BE2C (cell line): ENCODE results near the gene SLC6A12. TPM values are rescaled to one million over a fixed set of nuclear protein-coding genes. Genes with fewer than 3 reads are reported as not detected.

Experiments used
- DNase-seq: peaks from one replicate; pipeline ENCODE4 v3.0.0-alpha.2; 2020
- H3K27me3 ChIP-seq: fragments of 250-450 bp; sonication (Bioruptor Pico); 2 replicates; pipeline ENCODE4 v1.5.1; 2020; ENCODE audit warnings: mild to moderate bottlenecking
- H3K36me3 ChIP-seq: fragments of 250-450 bp; sonication (Bioruptor Pico); 2 replicates; pipeline ENCODE4 v1.5.1; 2020; ENCODE audit warnings: mild to moderate bottlenecking
- H3K4me1 ChIP-seq: fragments of 250-450 bp; sonication (Bioruptor Pico); 2 replicates; pipeline ENCODE4 v1.5.1; 2020
- H3K4me3 ChIP-seq: 2 replicates; pipeline ENCODE4 v1.5.1; 2011; ENCODE audit warnings: low read depth, low read length
- H3K9me3 ChIP-seq: fragments of 250-450 bp; sonication (Bioruptor Pico); 2 replicates; pipeline ENCODE4 v1.5.1; 2020
- CTCF ChIP-seq: IDR thresholded peaks from 2 replicates; pipeline ENCODE4 v1.5.1; 2012; ENCODE audit warnings: mild to moderate bottlenecking, low read depth, low read length
- polyA plus RNA-seq: library from polyadenylated mRNA; unstranded; fragments of >200 nt; gene quantifications from one replicate; pipeline ENCODE4 v1.2.1, GENCODE V29; 2012; ENCODE audit warnings: low read depth, missing spikeins; ENCODE audit not compliant: insufficient read length, insufficient read depth

The SLC6A12 gene
- polyA plus RNA-seq: not detected

- no peaks in the 10 kb centered on the region for H3K9me3 ChIP-seq
- H3K36me3 ChIP-seq: no peaks in the 10 kb centered on the region
- no peak for TF ChIP-seq CTCF
- H3K4me3 ChIP-seq: peak within 1 kb of the TSS; percentile 15
- no peaks in the 10 kb centered on the region for H3K27me3 ChIP-seq
- no peaks in the 10 kb centered on the region; the same call in 1 of the 2 replicates for H3K4me1 ChIP-seq
- DNase-seq: no peak
Observed at GRCh38 chr12:214003-214741, at the start of gene SLC6A12. SLC6A12 (minus strand) TSS chr12:214157; CDS start chr12:209986, 4,171 bp downstream.

- no peak for TF ChIP-seq CTCF
- H3K27me3 ChIP-seq: peaks cover 22% of the 10 kb centered on the region
- no peaks in the 10 kb centered on the region for H3K9me3 ChIP-seq
- no peaks in the 10 kb centered on the region for H3K4me1 ChIP-seq
- no peak for DNase-seq
- H3K4me3 ChIP-seq: no peak overlapping the region
- no peaks in the 10 kb centered on the region for H3K36me3 ChIP-seq
Observed at GRCh38 chr12:263574-263973, 49.6 kb upstream of the SLC6A12 start.

- H3K27me3 ChIP-seq: peaks cover 21% of the 10 kb centered on the region
- no peaks in the 10 kb centered on the region for H3K36me3 ChIP-seq
- no peaks in the 10 kb centered on the region for H3K4me1 ChIP-seq
- no peak for TF ChIP-seq CTCF
- H3K4me3 ChIP-seq: no peak within 1 kb of the TSS
- H3K9me3 ChIP-seq: no peaks in the 10 kb centered on the region
- no peak for DNase-seq
Observed at GRCh38 chr12:262817-263216, 48.9 kb upstream of the SLC6A12 start, which contains the start of gene SLC6A13. SLC6A13 (minus strand) TSS chr12:262836; CDS start chr12:260052, 2,784 bp downstream.

GRCh38 chr12:262113-262512 is 48.2 kb upstream of the SLC6A12 start:
- Histone ChIP-seq H3K27me3 (peaks cover 15% of the 10 kb centered on the region), H3K36me3 (no peaks in the 10 kb centered on the region), H3K4me1 (no peaks in the 10 kb centered on the region), H3K4me3 (no peak overlapping the region), H3K9me3 (no peaks in the 10 kb centered on the region)
- no peak for DNase-seq
- no peak for TF ChIP-seq CTCF

- Histone ChIP-seq H3K36me3 (no peaks in the 10 kb centered on the region), H3K27me3 (no peaks in the 10 kb centered on the region), H3K4me1 (no peaks in the 10 kb centered on the region), H3K4me3 (no peak overlapping the region), H3K9me3 (no peaks in the 10 kb centered on the region)
- no peak for TF ChIP-seq CTCF
- DNase-seq: no peak
Observed at GRCh38 chr12:257521-258321, 43.8 kb upstream of the SLC6A12 start.
